Cerebellar nuclear complex (tissue), 1 donor: ENCODE data around the gene DTNBP1.

Experiments used
- DNase-seq, 2 experiments: peaks; one replicate each; lab custom pipeline; 2025; lab: John Stamatoyannopoulos, UW

The DTNBP1 gene

GRCh38 chr6:15592610-15593009 is 70.2 kb downstream of the DTNBP1 start:
- DNase-seq = no peak

- DNase-seq = no peak
Observed at GRCh38 chr6:15588971-15589634, 73.7 kb downstream of the DTNBP1 start.

GRCh38 chr6:15586503-15586902 is 76.3 kb downstream of the DTNBP1 start:
- no peak for DNase-seq

- no peak for DNase-seq
Observed at GRCh38 chr6:15585760-15586214, 77.0 kb downstream of the DTNBP1 start.

GRCh38 chr6:15582499-15582898 is 80.3 kb downstream of the DTNBP1 start:
- no peak for DNase-seq

GRCh38 chr6:15581751-15582150 is 81.1 kb downstream of the DTNBP1 start:
- no peak for DNase-seq

- DNase-seq = no peak
Observed at GRCh38 chr6:15580326-15580725, 82.5 kb downstream of the DTNBP1 start.

GRCh38 chr6:15578716-15579391 is 84.0 kb downstream of the DTNBP1 start:
- no peak for DNase-seq

- DNase-seq = no peak
Observed at GRCh38 chr6:15577550-15578171, 85.2 kb downstream of the DTNBP1 start.

- no peak for DNase-seq
Observed at GRCh38 chr6:15577106-15577505, 85.7 kb downstream of the DTNBP1 start.

GRCh38 chr6:15575357-15576033 is 87.3 kb downstream of the DTNBP1 start:
- DNase-seq = no peak

- DNase-seq = no peak
Observed at GRCh38 chr6:15574486-15574885, 88.3 kb downstream of the DTNBP1 start.

GRCh38 chr6:15574023-15574422 is 88.8 kb downstream of the DTNBP1 start:
- DNase-seq = no peak

- DNase-seq = no peak
Observed at GRCh38 chr6:15573384-15573783, 89.4 kb downstream of the DTNBP1 start.

GRCh38 chr6:15572296-15573016 is 90.4 kb downstream of the DTNBP1 start:
- DNase-seq = no peak

GRCh38 chr6:15570171-15570570 is 92.7 kb downstream of the DTNBP1 start:
- DNase-seq = no peak

GRCh38 chr6:15569035-15569995 is 93.5 kb downstream of the DTNBP1 start:
- DNase-seq = no peak

GRCh38 chr6:15562977-15563376 is 99.9 kb downstream of the DTNBP1 start:
- DNase-seq = no peak

- DNase-seq = no peak
Observed at GRCh38 chr6:15561447-15562199, 101.2 kb downstream of the DTNBP1 start.

- no peak for DNase-seq
Observed at GRCh38 chr6:15560713-15561112, 102.1 kb downstream of the DTNBP1 start.
